Measurements from ENCODE around the gene FUT8. TPM values are rescaled to one million over a fixed set of nuclear protein-coding genes. Genes with fewer than 3 reads are reported as not detected.

The FUT8 gene
- total RNA-seq, 1 donor from 2014 or later, result 26.1 TPM

GRCh38 chr14:65594882-65595237, 182.3 kb downstream of the FUT8 start:
- H3K36me3 ChIP-seq (ENCODE audit: control insufficient read depth in 3 of 3, insufficient read depth in 3 of 3, low read length in 3 of 3), result no peaks in the 10 kb centered on the region

DNA sequence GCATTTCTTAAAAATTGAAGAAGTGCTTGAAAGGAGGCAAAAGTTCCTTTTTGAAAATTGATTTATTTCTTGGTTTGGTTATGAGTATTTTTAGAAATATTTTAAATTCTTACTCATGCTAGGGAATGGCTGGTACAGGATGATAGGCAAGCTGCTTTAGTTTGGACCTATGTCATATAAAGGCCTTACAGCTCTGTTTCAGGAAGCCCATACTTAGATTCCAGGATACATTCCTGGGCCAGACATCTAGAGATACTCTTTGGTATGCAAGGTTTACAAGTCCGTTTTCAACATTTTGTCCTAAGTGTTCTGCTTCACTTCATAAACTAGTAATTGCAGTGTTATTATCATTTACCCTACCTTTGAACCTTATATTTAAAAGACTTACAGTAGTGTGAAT, 186.8 kb downstream of the FUT8 start:
- Histone ChIP-seq H3K4me3 (ENCODE audit: low read length in 3 of 3) (no peak overlapping the region), H3K4me1 (ENCODE audit: control insufficient read depth in 3 of 3, insufficient read depth in 3 of 3, low read length in 3 of 3) (no peaks in the 10 kb centered on the region), H3K36me3 (ENCODE audit: control insufficient read depth in 3 of 3, insufficient read depth in 3 of 3, low read length in 3 of 3) (no peaks in the 10 kb centered on the region), H3K27me3 (ENCODE audit: control insufficient read depth in 3 of 3, insufficient read depth in 3 of 3, low read length in 3 of 3) (no peaks in the 10 kb centered on the region), H3K9me3 (ENCODE audit: control insufficient read depth in 3 of 3, low read length in 3 of 3) (no peaks in the 10 kb centered on the region), H3K27ac (ENCODE audit: low read depth, low read length) (no peak overlapping the region), H3K9ac (ENCODE audit: low read depth in 1 of 3, low read length in 3 of 3) (no peak overlapping the region)

More at GRCh38 chr14:65594882-65595237, 182.3 kb downstream of the FUT8 start:
- peaks cover 0 to 2% (median 0%) of the 10 kb centered on the region in 3 donors for H3K4me1 ChIP-seq (ENCODE audit: control insufficient read depth in 3 of 3, insufficient read depth in 3 of 3, low read length in 3 of 3)
- no peaks in the 10 kb centered on the region for H3K27me3 ChIP-seq (ENCODE audit: control insufficient read depth in 3 of 3, insufficient read depth in 3 of 3, low read length in 3 of 3)
- H3K4me3 ChIP-seq (ENCODE audit: low read length in 3 of 3), result no peak overlapping the region
- H3K27ac ChIP-seq (ENCODE audit: low read depth, low read length), result no peak overlapping the region
- H3K9ac ChIP-seq (ENCODE audit: low read depth in 1 of 3, low read length in 3 of 3), result no peak overlapping the region
- no peaks in the 10 kb centered on the region for H3K9me3 ChIP-seq (ENCODE audit: control insufficient read depth in 3 of 3, low read length in 3 of 3)

DNA sequence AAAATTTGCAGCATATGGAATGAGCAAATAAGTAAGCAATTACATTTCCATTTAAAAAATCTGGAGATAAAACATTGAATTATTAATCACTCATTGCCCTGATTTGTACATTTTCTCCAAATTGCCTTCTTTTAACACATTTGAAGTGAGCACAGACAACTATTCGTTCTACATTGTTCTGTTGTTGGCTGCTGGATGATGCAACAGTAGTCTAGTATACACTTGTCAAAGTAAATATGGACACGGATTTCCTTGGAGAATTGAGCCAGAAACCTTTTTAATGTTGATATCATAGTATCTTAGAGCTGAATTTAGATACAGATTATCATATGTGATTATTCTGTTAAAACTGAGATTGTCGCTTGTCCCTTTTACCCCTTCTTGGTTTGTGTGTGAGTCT, 188.2 kb downstream of the FUT8 start:
- no peak overlapping the region for H3K9ac ChIP-seq (ENCODE audit: low read depth in 1 of 3, low read length in 3 of 3)
- no peaks in the 10 kb centered on the region for H3K27me3 ChIP-seq (ENCODE audit: control insufficient read depth in 3 of 3, insufficient read depth in 3 of 3, low read length in 3 of 3)
- H3K9me3 ChIP-seq (ENCODE audit: control insufficient read depth in 3 of 3, low read length in 3 of 3), result no peaks in the 10 kb centered on the region
- no peaks in the 10 kb centered on the region for H3K4me1 ChIP-seq (ENCODE audit: control insufficient read depth in 3 of 3, insufficient read depth in 3 of 3, low read length in 3 of 3)
- no peak overlapping the region for H3K27ac ChIP-seq (ENCODE audit: low read depth, low read length)
- H3K36me3 ChIP-seq (ENCODE audit: control insufficient read depth in 3 of 3, insufficient read depth in 3 of 3, low read length in 3 of 3), result no peaks in the 10 kb centered on the region
- no peak overlapping the region for H3K4me3 ChIP-seq (ENCODE audit: low read length in 3 of 3)

- no peaks in the 10 kb centered on the region for H3K4me1 ChIP-seq (ENCODE audit: control insufficient read depth in 3 of 3, insufficient read depth in 3 of 3, low read length in 3 of 3)
- H3K27ac ChIP-seq (ENCODE audit: low read depth, low read length), result no peak overlapping the region
- no peaks in the 10 kb centered on the region for H3K27me3 ChIP-seq (ENCODE audit: control insufficient read depth in 3 of 3, insufficient read depth in 3 of 3, low read length in 3 of 3)
- H3K9ac ChIP-seq (ENCODE audit: low read depth in 1 of 3, low read length in 3 of 3), result no peak overlapping the region
- H3K9me3 ChIP-seq (ENCODE audit: control insufficient read depth in 3 of 3, low read length in 3 of 3), result no peaks in the 10 kb centered on the region
- H3K36me3 ChIP-seq (ENCODE audit: control insufficient read depth in 3 of 3, insufficient read depth in 3 of 3, low read length in 3 of 3), result no peaks in the 10 kb centered on the region
- no peak overlapping the region for H3K4me3 ChIP-seq (ENCODE audit: low read length in 3 of 3)
These were observed 192.0 kb downstream of the FUT8 start for GRCh38 chr14:65604535-65604934.

GRCh38 chr14:65604936-65605335, 192.4 kb downstream of the FUT8 start:
- H3K4me1 ChIP-seq (ENCODE audit: control insufficient read depth in 3 of 3, insufficient read depth in 3 of 3, low read length in 3 of 3), result no peaks in the 10 kb centered on the region
- H3K27me3 ChIP-seq (ENCODE audit: control insufficient read depth in 3 of 3, insufficient read depth in 3 of 3, low read length in 3 of 3), result no peaks in the 10 kb centered on the region
- no peaks in the 10 kb centered on the region for H3K36me3 ChIP-seq (ENCODE audit: control insufficient read depth in 3 of 3, insufficient read depth in 3 of 3, low read length in 3 of 3)
- H3K9ac ChIP-seq (ENCODE audit: low read depth in 1 of 3, low read length in 3 of 3), result no peak overlapping the region
- H3K27ac ChIP-seq (ENCODE audit: low read depth, low read length), result no peak overlapping the region
- no peak overlapping the region for H3K4me3 ChIP-seq (ENCODE audit: low read length in 3 of 3)
- H3K9me3 ChIP-seq (ENCODE audit: control insufficient read depth in 3 of 3, low read length in 3 of 3), result no peaks in the 10 kb centered on the region

GRCh38 chr14:65606460-65606859, 193.9 kb downstream of the FUT8 start:
- Histone ChIP-seq H3K27me3 (ENCODE audit: control insufficient read depth in 3 of 3, insufficient read depth in 3 of 3, low read length in 3 of 3) (no peaks in the 10 kb centered on the region), H3K9me3 (ENCODE audit: control insufficient read depth in 3 of 3, low read length in 3 of 3) (no peaks in the 10 kb centered on the region), H3K4me3 (ENCODE audit: low read length in 3 of 3) (no peak overlapping the region), H3K36me3 (ENCODE audit: control insufficient read depth in 3 of 3, insufficient read depth in 3 of 3, low read length in 3 of 3) (no peaks in the 10 kb centered on the region), H3K27ac (ENCODE audit: low read depth, low read length) (no peak overlapping the region), H3K4me1 (ENCODE audit: control insufficient read depth in 3 of 3, insufficient read depth in 3 of 3, low read length in 3 of 3) (no peaks in the 10 kb centered on the region), H3K9ac (ENCODE audit: low read depth in 1 of 3, low read length in 3 of 3) (no peak overlapping the region)

- no peaks in the 10 kb centered on the region for H3K36me3 ChIP-seq (ENCODE audit: control insufficient read depth in 3 of 3, insufficient read depth in 3 of 3, low read length in 3 of 3)
- no peaks in the 10 kb centered on the region for H3K4me1 ChIP-seq (ENCODE audit: control insufficient read depth in 3 of 3, insufficient read depth in 3 of 3, low read length in 3 of 3)
- H3K27ac ChIP-seq (ENCODE audit: low read depth, low read length), result no peak overlapping the region
- no peaks in the 10 kb centered on the region for H3K9me3 ChIP-seq (ENCODE audit: control insufficient read depth in 3 of 3, low read length in 3 of 3)
- no peak overlapping the region for H3K4me3 ChIP-seq (ENCODE audit: low read length in 3 of 3)
- H3K9ac ChIP-seq (ENCODE audit: low read depth in 1 of 3, low read length in 3 of 3), result no peak overlapping the region
- no peaks in the 10 kb centered on the region for H3K27me3 ChIP-seq (ENCODE audit: control insufficient read depth in 3 of 3, insufficient read depth in 3 of 3, low read length in 3 of 3)
These were observed 200.7 kb downstream of the FUT8 start for GRCh38 chr14:65613131-65613650.

GRCh38 chr14:65618996-65619395, 206.5 kb downstream of the FUT8 start:
- no peaks in the 10 kb centered on the region for H3K4me1 ChIP-seq (ENCODE audit: control insufficient read depth in 3 of 3, insufficient read depth in 3 of 3, low read length in 3 of 3)
- no peaks in the 10 kb centered on the region for H3K9me3 ChIP-seq (ENCODE audit: control insufficient read depth in 3 of 3, low read length in 3 of 3)
- no peak overlapping the region for H3K4me3 ChIP-seq (ENCODE audit: low read length in 3 of 3)
- no peak overlapping the region for H3K9ac ChIP-seq (ENCODE audit: low read depth in 1 of 3, low read length in 3 of 3)
- H3K27ac ChIP-seq (ENCODE audit: low read depth, low read length), result no peak overlapping the region
- H3K36me3 ChIP-seq (ENCODE audit: control insufficient read depth in 3 of 3, insufficient read depth in 3 of 3, low read length in 3 of 3), result no peaks in the 10 kb centered on the region
- H3K27me3 ChIP-seq (ENCODE audit: control insufficient read depth in 3 of 3, insufficient read depth in 3 of 3, low read length in 3 of 3), result no peaks in the 10 kb centered on the region

- Histone ChIP-seq H3K9ac (ENCODE audit: low read depth in 1 of 3, low read length in 3 of 3) (no peak overlapping the region), H3K36me3 (ENCODE audit: control insufficient read depth in 3 of 3, insufficient read depth in 3 of 3, low read length in 3 of 3) (no peaks in the 10 kb centered on the region), H3K4me3 (ENCODE audit: low read length in 3 of 3) (no peak overlapping the region), H3K27me3 (ENCODE audit: control insufficient read depth in 3 of 3, insufficient read depth in 3 of 3, low read length in 3 of 3) (no peaks in the 10 kb centered on the region), H3K9me3 (ENCODE audit: control insufficient read depth in 3 of 3, low read length in 3 of 3) (no peaks in the 10 kb centered on the region), H3K4me1 (ENCODE audit: control insufficient read depth in 3 of 3, insufficient read depth in 3 of 3, low read length in 3 of 3) (no peaks in the 10 kb centered on the region), H3K27ac (ENCODE audit: low read depth, low read length) (no peak overlapping the region)
These were observed 207.7 kb downstream of the FUT8 start for GRCh38 chr14:65620195-65620594.

GRCh38 chr14:65622703-65623102, 210.2 kb downstream of the FUT8 start:
- Histone ChIP-seq H3K27ac (ENCODE audit: low read depth, low read length) (no peak overlapping the region), H3K9ac (ENCODE audit: low read depth in 1 of 3, low read length in 3 of 3) (no peak overlapping the region), H3K4me1 (ENCODE audit: control insufficient read depth in 3 of 3, insufficient read depth in 3 of 3, low read length in 3 of 3) (no peaks in the 10 kb centered on the region), H3K4me3 (ENCODE audit: low read length in 3 of 3) (no peak overlapping the region), H3K36me3 (ENCODE audit: control insufficient read depth in 3 of 3, insufficient read depth in 3 of 3, low read length in 3 of 3) (no peaks in the 10 kb centered on the region), H3K9me3 (ENCODE audit: control insufficient read depth in 3 of 3, low read length in 3 of 3) (no peaks in the 10 kb centered on the region), H3K27me3 (ENCODE audit: control insufficient read depth in 3 of 3, insufficient read depth in 3 of 3, low read length in 3 of 3) (no peaks in the 10 kb centered on the region)

DNA sequence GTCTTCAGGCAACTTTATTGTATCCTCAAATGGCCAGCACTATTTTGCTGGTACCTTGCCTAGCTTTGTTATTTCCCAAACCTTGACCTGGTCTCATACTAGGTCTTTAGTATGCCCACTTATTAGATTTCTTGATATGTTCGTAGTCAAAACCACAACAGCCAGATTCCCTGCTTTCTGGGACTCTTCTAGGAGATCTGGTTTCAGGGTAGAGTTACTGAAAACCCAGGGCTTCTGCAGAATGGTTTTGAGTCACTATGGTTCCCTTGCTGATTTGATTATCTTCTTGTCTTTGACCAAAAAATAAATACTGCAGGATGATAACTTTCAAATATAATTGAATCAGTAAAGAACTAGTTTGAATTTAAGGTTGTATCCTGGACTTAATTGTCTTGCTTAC, 211.2 kb downstream of the FUT8 start:
- Histone ChIP-seq H3K9ac (ENCODE audit: low read depth in 1 of 3, low read length in 3 of 3) (no peak overlapping the region), H3K27me3 (ENCODE audit: control insufficient read depth in 3 of 3, insufficient read depth in 3 of 3, low read length in 3 of 3) (no peaks in the 10 kb centered on the region), H3K4me1 (ENCODE audit: control insufficient read depth in 3 of 3, insufficient read depth in 3 of 3, low read length in 3 of 3) (no peaks in the 10 kb centered on the region), H3K9me3 (ENCODE audit: control insufficient read depth in 3 of 3, low read length in 3 of 3) (no peaks in the 10 kb centered on the region), H3K4me3 (ENCODE audit: low read length in 3 of 3) (no peak overlapping the region), H3K36me3 (ENCODE audit: control insufficient read depth in 3 of 3, insufficient read depth in 3 of 3, low read length in 3 of 3) (no peaks in the 10 kb centered on the region), H3K27ac (ENCODE audit: low read depth, low read length) (no peak overlapping the region)
